Measurements from ENCODE around the gene MYL7.
"Not testable (repeated sequence)": the region's sequence is repeated elsewhere in the genome, so short reads cannot be mapped to it uniquely, and the experiment has no call there.

DNA sequence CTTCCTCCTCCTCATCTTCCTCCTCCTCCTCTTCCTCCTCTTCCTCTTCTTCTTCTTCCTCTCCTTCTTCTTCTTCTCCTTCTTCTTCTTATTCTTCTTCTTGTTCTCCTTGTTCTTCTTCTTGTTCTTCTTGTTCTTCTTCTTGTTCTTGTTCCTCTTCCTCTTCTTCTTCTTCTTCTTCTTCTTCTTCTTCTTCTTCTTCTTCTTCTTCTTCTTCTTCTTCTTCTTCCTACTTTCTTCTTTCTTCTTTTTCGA lies 33.5 kb upstream of the MYL7 start:
- TF ChIP-seq TCF4 (CRISPR knock-in tag; IDR thresholded peaks at IDR 0.05; ENCODE audit: borderline replicate concordance); CSRNP3 (CRISPR knock-in tag; IDR thresholded peaks at IDR 0.05); RARB (CRISPR knock-in tag; IDR thresholded peaks at IDR 0.05); TOX (CRISPR knock-in tag; IDR thresholded peaks at IDR 0.05; ENCODE audit: borderline replicate concordance): not testable (repeated sequence)
- TF ChIP-seq, protein P1, sequence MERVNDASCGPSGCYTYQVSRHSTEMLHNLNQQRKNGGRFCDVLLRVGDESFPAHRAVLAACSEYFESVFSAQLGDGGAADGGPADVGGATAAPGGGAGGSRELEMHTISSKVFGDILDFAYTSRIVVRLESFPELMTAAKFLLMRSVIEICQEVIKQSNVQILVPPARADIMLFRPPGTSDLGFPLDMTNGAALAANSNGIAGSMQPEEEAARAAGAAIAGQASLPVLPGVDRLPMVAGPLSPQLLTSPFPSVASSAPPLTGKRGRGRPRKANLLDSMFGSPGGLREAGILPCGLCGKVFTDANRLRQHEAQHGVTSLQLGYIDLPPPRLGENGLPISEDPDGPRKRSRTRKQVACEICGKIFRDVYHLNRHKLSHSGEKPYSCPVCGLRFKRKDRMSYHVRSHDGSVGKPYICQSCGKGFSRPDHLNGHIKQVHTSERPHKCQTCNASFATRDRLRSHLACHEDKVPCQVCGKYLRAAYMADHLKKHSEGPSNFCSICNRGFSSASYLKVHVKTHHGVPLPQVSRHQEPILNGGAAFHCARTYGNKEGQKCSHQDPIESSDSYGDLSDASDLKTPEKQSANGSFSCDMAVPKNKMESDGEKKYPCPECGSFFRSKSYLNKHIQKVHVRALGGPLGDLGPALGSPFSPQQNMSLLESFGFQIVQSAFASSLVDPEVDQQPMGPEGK (CRISPR knock-in tag; IDR thresholded peaks at IDR 0.05; ENCODE audit: borderline replicate concordance): not testable (repeated sequence)

Data from SK-N-SH treated with all-trans-retinoic acid at 6 μM for 48 hours (cell line).